KOPT-K1 (cell line): Measurements from ENCODE around the gene CNNM1.

Experiments
- H3K27ac ChIP-seq: fragments of 200-600 bp; sonication (generic); 2 replicates; pipeline ENCODE4 v1.5.1; 2016; ENCODE audit warnings: antibody characterized with exemption, mild to moderate bottlenecking, low read depth, low read length; ENCODE audit not compliant: poor library complexity, severe bottlenecking
- H3K36me3 ChIP-seq: fragments of 200-600 bp; sonication (generic); 2 replicates; pipeline ENCODE4 v1.5.1; 2017; ENCODE audit warnings: antibody characterized with exemption, mild to moderate bottlenecking, low read length, moderate library complexity; ENCODE audit not compliant: insufficient read depth
- H3K9me3 ChIP-seq: fragments of 200-600 bp; sonication (generic); 2 replicates; pipeline ENCODE4 v1.5.1; 2017; ENCODE audit warnings: antibody characterized with exemption, low read length, mild to moderate bottlenecking; ENCODE audit not compliant: insufficient read depth, poor library complexity, severe bottlenecking

The CNNM1 gene

GRCh38 chr10:99374972-99375371 is 45.8 kb downstream of the CNNM1 start:
- H3K36me3 ChIP-seq = no peaks in the 10 kb centered on the region
- no peaks in the 10 kb centered on the region for H3K9me3 ChIP-seq
- H3K27ac ChIP-seq = no peak overlapping the region

GRCh38 chr10:99375426-99375825 is 46.3 kb downstream of the CNNM1 start:
- no peaks in the 10 kb centered on the region for H3K36me3 ChIP-seq
- no peaks in the 10 kb centered on the region for H3K9me3 ChIP-seq
- no peak overlapping the region for H3K27ac ChIP-seq

GRCh38 chr10:99382176-99382575 is 53.0 kb downstream of the CNNM1 start:
- H3K36me3 ChIP-seq = no peaks in the 10 kb centered on the region
- no peak overlapping the region for H3K27ac ChIP-seq
- H3K9me3 ChIP-seq = no peaks in the 10 kb centered on the region

- H3K9me3 ChIP-seq = no peaks in the 10 kb centered on the region
Measured at GRCh38 chr10:99387071-99387470, 57.9 kb downstream of the CNNM1 start.

GRCh38 chr10:99387541-99387940 is 58.4 kb downstream of the CNNM1 start:
- Histone ChIP-seq H3K27ac (no peak overlapping the region), H3K9me3 (no peaks in the 10 kb centered on the region), H3K36me3 (no peaks in the 10 kb centered on the region)

More at GRCh38 chr10:99387071-99387470, 57.9 kb downstream of the CNNM1 start:
- Histone ChIP-seq H3K36me3 (no peaks in the 10 kb centered on the region), H3K27ac (no peak overlapping the region)

- no peaks in the 10 kb centered on the region for H3K36me3 ChIP-seq
- no peaks in the 10 kb centered on the region for H3K9me3 ChIP-seq
- no peak overlapping the region for H3K27ac ChIP-seq
Measured at GRCh38 chr10:99389729-99390480, 60.7 kb downstream of the CNNM1 start.

GRCh38 chr10:99391346-99391745 is 62.2 kb downstream of the CNNM1 start:
- Histone ChIP-seq H3K9me3 (no peaks in the 10 kb centered on the region), H3K27ac (no peak overlapping the region), H3K36me3 (0 out of 2 replicates have a peak, but pooled peaks cover 1% of the 10 kb centered on the region)

GRCh38 chr10:99393036-99393435 is 63.9 kb downstream of the CNNM1 start:
- Histone ChIP-seq H3K36me3 (peaks cover 18% of the 10 kb centered on the region), H3K9me3 (no peaks in the 10 kb centered on the region), H3K27ac (no peak overlapping the region)

- no peak overlapping the region for H3K27ac ChIP-seq
- peaks cover 24% of the 10 kb centered on the region for H3K36me3 ChIP-seq
- no peaks in the 10 kb centered on the region for H3K9me3 ChIP-seq
Measured at GRCh38 chr10:99393683-99394082, 64.5 kb downstream of the CNNM1 start.

GRCh38 chr10:99394256-99394655 is 65.1 kb downstream of the CNNM1 start:
- peaks cover 29% of the 10 kb centered on the region for H3K36me3 ChIP-seq
- no peaks in the 10 kb centered on the region for H3K9me3 ChIP-seq
- H3K27ac ChIP-seq = no peak overlapping the region

- H3K27ac ChIP-seq = no peak overlapping the region
- no peaks in the 10 kb centered on the region for H3K9me3 ChIP-seq
- H3K36me3 ChIP-seq = peaks cover 36% of the 10 kb centered on the region
Measured at GRCh38 chr10:99394761-99395386, 65.7 kb downstream of the CNNM1 start.

- Histone ChIP-seq H3K27ac (no peak overlapping the region), H3K36me3 (peaks cover 45% of the 10 kb centered on the region), H3K9me3 (no peaks in the 10 kb centered on the region)
Measured at GRCh38 chr10:99395750-99396445, 66.7 kb downstream of the CNNM1 start.

- no peak overlapping the region for H3K27ac ChIP-seq
- H3K9me3 ChIP-seq = no peaks in the 10 kb centered on the region
- peaks cover 51% of the 10 kb centered on the region for H3K36me3 ChIP-seq
Measured at GRCh38 chr10:99396471-99396870, 67.3 kb downstream of the CNNM1 start.

- H3K9me3 ChIP-seq = no peaks in the 10 kb centered on the region
- H3K27ac ChIP-seq = no peak overlapping the region
- peaks cover 71% of the 10 kb centered on the region for H3K36me3 ChIP-seq
Measured at GRCh38 chr10:99399664-99400063, 70.5 kb downstream of the CNNM1 start.

GRCh38 chr10:99403674-99404073 is 74.5 kb downstream of the CNNM1 start:
- Histone ChIP-seq H3K36me3 (peaks cover 74% of the 10 kb centered on the region), H3K27ac (no peak overlapping the region), H3K9me3 (no peaks in the 10 kb centered on the region)
